Mesothelial cell of epicardium (in vitro differentiated cells): ENCODE data around the gene NYAP1. TPM values are rescaled to one million over a fixed set of nuclear protein-coding genes. Genes with fewer than 3 reads are reported as not detected.
"Not testable (repeated sequence)": the region's sequence is repeated elsewhere in the genome, so short reads cannot be mapped to it uniquely, and the experiment has no call there.

ENCODE experiments used
- DNase-seq, 2 experiments: peaks; one replicate each; pipeline ENCODE4 v3.0.0; 2021; ENCODE audit warnings: low spot score in 2 of 2; ENCODE audit not compliant: unreplicated experiment in 2 of 2
- H3K27ac Mint-ChIP-seq: 2 replicates; pipeline ENCODE4 v1.8.0; 2021; ENCODE audit warnings: mixed read lengths
- H3K27me3 Mint-ChIP-seq: 2 replicates; pipeline ENCODE4 v1.8.0; 2021; ENCODE audit warnings: low read depth, mixed read lengths
- H3K36me3 Mint-ChIP-seq: 2 replicates; pipeline ENCODE4 v1.8.0; 2021; ENCODE audit warnings: mixed read lengths
- H3K4me1 Mint-ChIP-seq: 2 replicates; pipeline ENCODE4 v1.8.0; 2021; ENCODE audit warnings: mixed read lengths
- H3K4me3 Mint-ChIP-seq: 2 replicates; pipeline ENCODE4 v1.8.0; 2021; ENCODE audit warnings: mild to moderate bottlenecking, moderate library complexity, mixed read lengths
- H3K9me3 Mint-ChIP-seq: 2 replicates; pipeline ENCODE4 v1.8.0; 2021; ENCODE audit warnings: mixed read lengths
- CTCF ChIP-seq: fragments of 200-600 bp; sonication (generic); IDR thresholded peaks from one replicate; pipeline ENCODE4 v1.5.0; 2021; ENCODE audit warnings: antibody characterized with exemption; ENCODE audit not compliant: unreplicated experiment
- total RNA-seq: library from RNA; stranded (reverse); gene quantifications from 3 replicates; pipeline ENCODE4 v1.2.1, GENCODE V29; 2021

The NYAP1 gene
- total RNA-seq, 1 donor from 2014 or later, result 8.5 TPM

DNA sequence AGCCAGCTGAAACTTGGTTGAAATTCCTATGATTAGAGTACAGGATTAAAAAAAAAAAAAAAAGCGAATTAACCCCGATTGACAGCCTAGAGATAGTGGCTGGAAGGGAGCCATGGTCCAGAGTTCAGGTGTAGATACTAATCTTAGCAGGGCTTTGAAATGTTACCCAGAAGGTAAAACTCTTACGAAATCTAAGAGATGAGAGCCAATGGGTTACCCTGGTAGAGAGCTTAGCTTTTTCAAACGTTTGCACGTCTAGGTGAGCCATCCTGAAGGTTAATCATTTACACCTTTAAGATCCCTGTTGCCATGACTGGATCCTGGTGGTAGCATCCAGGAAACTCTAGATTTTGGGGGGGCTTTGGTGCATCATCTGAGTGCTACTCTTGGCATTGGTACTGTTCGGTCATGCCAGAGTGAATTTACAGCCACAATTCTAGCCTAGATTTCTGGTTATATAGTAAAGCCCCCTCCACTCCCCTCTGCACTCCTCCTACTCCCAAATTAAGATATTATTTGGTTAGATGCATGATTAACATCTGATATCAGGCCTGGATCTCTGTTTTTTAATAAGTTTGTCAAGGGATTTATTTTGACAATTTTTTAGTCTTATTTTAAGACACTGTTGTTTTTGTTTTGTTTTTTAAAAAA, 56.5 kb downstream of the NYAP1 start:
- H3K9me3 Mint-ChIP-seq, result no peaks in the 10 kb centered on the region
- no peaks in the 10 kb centered on the region for H3K36me3 Mint-ChIP-seq
- peak overlapping the region; percentile 97 for H3K4me3 Mint-ChIP-seq
- H3K27ac Mint-ChIP-seq, result no peak overlapping the region
- no peak for TF ChIP-seq CTCF
- H3K4me1 Mint-ChIP-seq, result peaks cover 26% of the 10 kb centered on the region
- DNase-seq, result no peak
- H3K27me3 Mint-ChIP-seq, result no peaks in the 10 kb centered on the region

DNA sequence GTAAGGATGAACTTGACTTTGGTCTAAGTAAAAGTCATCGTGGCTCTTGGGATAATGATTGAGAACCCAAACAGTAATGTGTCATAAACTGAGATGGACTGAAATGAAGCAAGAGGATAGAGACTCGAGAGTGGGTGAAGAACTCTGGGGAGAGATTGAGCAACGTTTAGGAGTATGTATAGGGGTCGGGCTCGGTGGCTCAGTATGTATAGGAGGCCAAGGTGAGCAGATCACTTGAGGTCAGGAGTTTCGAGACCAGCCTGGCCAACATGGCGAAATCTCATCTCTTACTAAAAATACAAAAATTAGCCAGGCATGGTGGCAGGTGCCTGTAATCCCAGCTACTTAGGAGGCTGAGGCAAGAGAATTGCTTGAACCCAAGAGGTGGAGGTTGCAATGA, 57.6 kb downstream of the NYAP1 start:
- H3K4me3 Mint-ChIP-seq, H3K9me3 Mint-ChIP-seq, H3K27ac Mint-ChIP-seq, DNase-seq, H3K27me3 Mint-ChIP-seq, H3K36me3 Mint-ChIP-seq: not testable (repeated sequence)
- peaks cover 37% of the 10 kb centered on the region for H3K4me1 Mint-ChIP-seq

GRCh38 chr7:100543586-100543985, 59.9 kb downstream of the NYAP1 start:
- H3K36me3 Mint-ChIP-seq, result no peaks in the 10 kb centered on the region
- H3K4me3 Mint-ChIP-seq, result no peak overlapping the region
- peaks cover 51% of the 10 kb centered on the region for H3K4me1 Mint-ChIP-seq
- H3K9me3 Mint-ChIP-seq, result no peaks in the 10 kb centered on the region
- H3K27ac Mint-ChIP-seq, result no peak overlapping the region
- no peak for TF ChIP-seq CTCF
- H3K27me3 Mint-ChIP-seq, result no peaks in the 10 kb centered on the region
- no peak for DNase-seq

GRCh38 chr7:100544386-100544785, 60.7 kb downstream of the NYAP1 start:
- no peaks in the 10 kb centered on the region for H3K36me3 Mint-ChIP-seq
- H3K27ac Mint-ChIP-seq, result peak overlapping the region; percentile 92
- H3K4me3 Mint-ChIP-seq, result no peak overlapping the region
- DNase-seq, result no peak
- no peaks in the 10 kb centered on the region for H3K27me3 Mint-ChIP-seq
- H3K4me1 Mint-ChIP-seq, result peaks cover 50% of the 10 kb centered on the region
- no peaks in the 10 kb centered on the region for H3K9me3 Mint-ChIP-seq
- no peak for TF ChIP-seq CTCF

Other genes starting within 250 kb of the NYAP1 start
- not detected in 3 replicates for gene SPDYE3, start 176.2 kb upstream of the NYAP1 start, total RNA-seq
- gene PILRB, start 125.8 kb upstream of the NYAP1 start, total RNA-seq, result 52.8 to 56.3 TPM (median 54.5 TPM) in 3 replicates
- gene PILRA, start 110.4 kb upstream of the NYAP1 start, total RNA-seq, result 6.1 to 7.3 TPM (median 6.7 TPM) in 3 replicates
- 3.4 to 6.1 TPM (median 4.3 TPM) in 3 replicates for gene ZCWPW1, start 55.2 kb upstream of the NYAP1 start, total RNA-seq
- gene MEPCE, start 54.1 kb upstream of the NYAP1 start, total RNA-seq, result 34.7 to 38.5 TPM (median 38.4 TPM) in 3 replicates
- gene PPP1R35, start 47.4 kb upstream of the NYAP1 start, total RNA-seq, result 25.7 to 29.3 TPM (median 26.6 TPM) in 3 replicates
- gene SPACDR, start 19.7 kb upstream of the NYAP1 start, total RNA-seq, result 2.0 to 3.6 TPM (median 3.3 TPM) in 3 replicates
- gene TSC22D4, start 4.7 kb upstream of the NYAP1 start, total RNA-seq, result 50.5 to 52.7 TPM (median 52.4 TPM) in 3 replicates
- 7.7 to 9.1 TPM (median 8.3 TPM) in 3 replicates for gene AGFG2, start 55.3 kb downstream of the NYAP1 start, total RNA-seq
- gene SAP25, start 90.0 kb downstream of the NYAP1 start, total RNA-seq, result 7.9 to 13.5 TPM (median 10.6 TPM) in 3 replicates
- 117 to 128 TPM (median 127 TPM) in 3 replicates for gene LRCH4, start 102.2 kb downstream of the NYAP1 start, total RNA-seq
- gene FBXO24, start 102.4 kb downstream of the NYAP1 start, total RNA-seq, result 0.54 to 0.93 TPM (median 0.64 TPM) in 3 replicates
- 461 to 479 TPM (median 479 TPM) in 3 replicates for gene PCOLCE, start 118.4 kb downstream of the NYAP1 start, total RNA-seq
- gene MOSPD3, start 128.6 kb downstream of the NYAP1 start, total RNA-seq, result 22.5 to 25.9 TPM (median 24.7 TPM) in 3 replicates
- 0.38 to 0.69 TPM (median 0.54 TPM) in 3 replicates for gene TFR2, start 157.6 kb downstream of the NYAP1 start, total RNA-seq
- gene ACTL6B, start 172.5 kb downstream of the NYAP1 start, total RNA-seq, result not detected in 3 replicates
- 173 to 178 TPM (median 174 TPM) in 3 replicates for gene GNB2, start 189.8 kb downstream of the NYAP1 start, total RNA-seq
- gene GIGYF1, start 210.3 kb downstream of the NYAP1 start, total RNA-seq, result 98.5 to 99.2 TPM (median 99.1 TPM) in 3 replicates
- 26.0 to 27.2 TPM (median 26.6 TPM) in 3 replicates for gene POP7, start 222.2 kb downstream of the NYAP1 start, total RNA-seq
- gene EPO, start 236.5 kb downstream of the NYAP1 start, total RNA-seq, result 0.16 to 0.27 TPM in 2 of 3 replicates, not detected in the other
- not detected in 3 replicates for gene ZAN, start 249.7 kb downstream of the NYAP1 start, total RNA-seq